ENCODE results near the gene AJM1.
"Not testable (repeated sequence)": the region's sequence is repeated elsewhere in the genome, so short reads cannot be mapped to it uniquely, and the experiment has no call there.

The AJM1 gene

DNA sequence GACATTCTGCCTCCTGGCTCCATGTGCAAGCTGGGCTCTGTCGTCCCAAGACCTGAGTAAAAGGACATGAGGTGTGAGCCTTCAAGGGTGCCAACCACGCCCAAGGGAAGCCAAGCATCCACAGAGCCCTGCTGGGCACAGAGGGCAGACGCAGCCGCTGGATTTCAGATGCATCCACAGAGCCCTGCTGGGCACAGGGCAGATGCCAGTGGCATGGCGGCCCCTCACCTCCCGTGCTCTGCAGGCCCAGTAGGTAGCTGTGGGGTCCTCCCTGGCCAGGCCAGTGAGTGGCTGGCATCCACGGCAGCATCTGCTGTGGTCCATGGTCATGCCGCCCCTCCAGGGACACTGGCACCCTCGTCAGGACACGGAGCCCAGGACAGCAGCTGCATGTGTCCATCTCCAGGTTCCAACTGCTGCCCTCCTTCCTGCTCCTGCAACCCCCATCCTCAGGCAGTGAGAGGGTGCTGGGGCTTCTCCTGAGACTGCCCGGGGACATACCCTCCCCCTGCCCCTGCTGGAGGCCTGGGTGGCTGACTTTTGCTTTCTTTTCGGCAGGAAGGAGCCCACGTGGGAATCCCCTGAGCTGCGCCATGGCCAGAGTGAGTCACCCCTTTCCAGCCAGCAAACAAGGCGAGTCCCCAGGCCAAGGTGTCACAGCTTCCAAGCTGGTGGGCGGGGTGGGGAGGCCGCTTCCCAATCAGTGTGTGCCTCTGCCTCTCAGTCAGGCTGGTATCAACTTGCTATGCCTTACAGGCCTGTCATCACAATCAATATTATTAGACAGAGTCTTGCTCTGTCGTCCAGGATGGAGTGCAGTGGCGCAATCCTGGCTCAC is 40.0 kb downstream of the AJM1 start:
- DNase-seq: peak; percentile 39 to 89

DNA sequence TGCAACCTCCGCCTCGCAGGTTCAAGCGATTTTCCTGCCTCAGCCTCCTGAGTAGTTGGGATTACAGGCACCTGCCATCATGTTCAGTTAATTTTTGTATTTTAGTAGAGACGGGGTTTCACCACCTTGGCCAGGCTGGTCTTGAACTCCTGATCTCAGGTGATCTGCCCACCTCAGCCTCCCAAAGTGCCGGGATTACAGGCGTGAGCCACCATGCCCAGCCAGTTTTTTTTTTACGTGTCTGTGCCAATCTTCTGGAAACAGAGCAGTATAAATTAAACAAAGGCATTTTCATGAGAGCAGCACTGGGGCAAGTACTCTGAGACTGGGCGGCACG is 40.6 kb downstream of the AJM1 start:
- not testable (repeated sequence) for DNase-seq

DNA sequence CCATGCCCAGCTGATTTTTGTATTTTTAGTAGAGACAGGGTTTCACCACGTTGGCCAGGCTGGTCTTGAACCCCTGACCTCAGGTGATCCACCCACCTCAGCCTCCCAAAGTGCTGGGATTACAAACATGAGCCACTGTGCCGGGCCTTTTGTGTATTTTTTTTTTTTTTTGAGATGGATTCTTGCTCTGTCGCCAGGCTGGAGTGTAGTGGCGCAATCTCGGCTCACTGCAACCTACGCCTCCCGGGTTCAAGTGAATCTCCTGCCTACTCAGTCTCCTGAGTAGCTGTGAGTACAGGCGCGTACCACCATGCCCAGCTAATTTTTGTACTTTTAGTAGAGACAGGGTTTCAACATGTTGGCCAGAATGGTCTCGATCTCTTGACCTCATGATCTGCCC is 41.4 kb downstream of the AJM1 start:
- DNase-seq: not testable (repeated sequence)

DNA sequence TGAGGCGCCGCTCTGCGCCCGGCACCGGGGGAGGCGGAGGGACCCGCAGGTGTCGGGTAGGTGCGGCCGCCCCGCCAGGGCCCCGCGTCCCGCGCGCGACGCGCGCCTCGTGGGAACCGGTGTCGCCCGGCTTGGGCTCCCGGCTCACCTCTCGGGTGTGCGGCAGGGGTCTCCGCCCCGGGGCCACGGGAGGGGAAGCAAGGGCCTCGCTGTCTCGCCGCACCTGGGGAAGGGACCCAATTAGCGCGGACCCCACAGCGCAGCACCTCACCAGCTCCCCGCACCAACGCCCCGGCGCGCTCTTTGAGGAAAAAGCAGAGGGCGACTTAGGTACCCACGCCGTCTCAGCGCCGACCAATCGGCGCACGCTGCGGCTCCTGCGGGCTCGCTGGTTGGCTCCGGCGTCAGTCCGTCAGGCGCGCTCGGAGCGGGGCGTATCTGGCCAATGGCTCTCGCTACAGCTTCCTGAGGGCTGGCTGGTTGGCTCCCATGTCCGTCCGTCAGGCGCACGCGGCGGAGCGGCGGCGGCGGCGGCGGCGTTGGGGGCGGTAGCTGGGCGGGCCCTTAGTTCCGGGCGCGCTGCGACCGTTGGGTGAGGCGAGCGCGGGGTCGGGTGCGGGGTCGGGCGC is 43.8 kb downstream of the AJM1 start, which contains the start of gene TRAF2:
Gene TRAF2 (plus strand): TSS at position 567 of the 629 bp plus-strand sequence. CDS start 12,225 bp downstream, outside the sequence.
- DNase-seq: peak; percentile 91 to 94

DNA sequence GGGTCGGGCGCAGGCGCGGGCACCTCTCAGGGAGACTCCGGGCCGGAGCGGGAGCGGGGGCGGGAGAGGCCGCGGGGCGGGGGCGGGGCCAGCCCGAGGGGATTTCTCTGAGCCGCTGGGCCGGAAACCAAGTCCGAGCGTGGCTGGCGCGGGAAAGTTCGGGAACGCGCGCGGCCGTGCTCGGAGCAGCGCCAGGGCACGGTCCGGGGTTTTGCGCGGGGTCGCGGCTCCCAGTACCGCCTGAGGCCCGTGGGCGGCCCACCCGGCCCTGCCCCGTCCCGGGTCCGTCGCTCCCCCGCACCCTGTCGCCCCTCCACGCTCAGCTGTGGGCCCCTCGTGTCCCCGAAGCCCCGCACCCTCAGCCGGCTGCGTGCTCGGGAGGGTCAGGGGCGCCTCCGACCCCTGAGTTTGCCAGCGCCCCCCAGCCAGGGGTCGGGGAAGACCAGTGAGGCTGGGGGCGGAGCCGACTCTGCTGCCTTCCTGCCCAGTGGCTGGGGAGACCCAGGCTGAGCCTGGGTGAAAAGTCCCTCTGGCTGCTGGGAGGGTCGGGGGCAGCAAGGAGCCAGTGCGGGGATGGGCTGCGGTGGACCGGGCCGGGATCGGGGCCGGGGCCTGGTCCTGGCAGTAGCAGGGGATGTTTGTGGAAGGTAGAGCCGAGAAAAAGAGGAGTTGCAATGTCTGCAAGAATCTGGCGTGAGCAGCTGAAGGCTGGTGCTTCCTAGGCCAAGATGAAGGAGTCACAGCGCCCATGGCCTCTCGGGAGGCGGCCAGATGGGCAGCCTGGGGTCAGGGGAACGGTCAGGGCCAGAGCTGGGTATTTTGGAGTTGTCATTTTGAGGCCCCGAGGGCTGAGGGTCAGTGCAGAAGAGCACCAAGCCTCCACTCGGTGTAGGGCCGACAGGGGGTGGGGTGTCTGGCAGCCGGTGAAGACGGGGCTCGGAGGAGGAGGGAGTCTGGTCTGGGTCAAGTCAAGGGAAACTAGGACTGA is 44.6 kb downstream of the AJM1 start:
- peak in 1 of 2 donors; percentile 94 for DNase-seq

DNA sequence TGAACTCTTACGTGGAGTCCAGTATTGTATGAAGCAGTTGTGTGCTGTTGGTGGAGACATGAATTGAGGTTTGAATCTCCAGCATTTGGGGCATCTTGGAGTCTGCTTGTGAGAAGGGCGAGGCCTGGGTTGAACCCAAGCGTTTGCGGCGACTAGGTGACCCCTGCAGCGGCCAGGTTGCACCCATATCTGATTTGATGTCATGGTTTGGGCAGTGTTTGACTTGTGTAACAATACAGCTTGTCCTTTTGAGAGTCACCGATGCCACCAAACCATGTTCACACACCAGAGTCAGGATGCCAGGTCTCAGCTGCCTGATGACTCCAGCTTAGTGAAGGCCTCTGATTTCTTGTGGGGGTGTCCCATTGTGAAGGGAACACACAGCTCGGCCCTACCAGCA is 46.2 kb downstream of the AJM1 start:
- DNase-seq: no peak

DNA sequence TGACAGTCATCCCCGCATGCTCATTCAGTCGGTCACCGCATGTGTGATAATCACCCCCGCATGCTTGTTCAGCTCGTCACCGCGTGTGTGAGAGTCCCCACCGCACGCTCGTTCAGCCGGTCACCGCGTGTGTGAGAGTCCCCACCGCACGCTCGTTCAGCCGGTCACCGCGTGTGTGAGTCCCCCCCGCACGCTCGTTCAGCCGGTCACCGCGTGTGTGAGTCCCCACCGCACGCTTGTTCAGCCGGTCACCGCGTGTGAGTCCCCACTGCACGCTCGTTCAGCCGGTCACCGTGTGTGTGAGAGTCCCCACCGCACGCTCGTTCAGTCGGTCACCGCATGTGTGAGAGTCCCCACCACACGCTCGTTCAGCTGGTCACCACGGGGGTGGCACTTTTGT is 47.6 kb downstream of the AJM1 start:
- DNase-seq: no peak

DNA sequence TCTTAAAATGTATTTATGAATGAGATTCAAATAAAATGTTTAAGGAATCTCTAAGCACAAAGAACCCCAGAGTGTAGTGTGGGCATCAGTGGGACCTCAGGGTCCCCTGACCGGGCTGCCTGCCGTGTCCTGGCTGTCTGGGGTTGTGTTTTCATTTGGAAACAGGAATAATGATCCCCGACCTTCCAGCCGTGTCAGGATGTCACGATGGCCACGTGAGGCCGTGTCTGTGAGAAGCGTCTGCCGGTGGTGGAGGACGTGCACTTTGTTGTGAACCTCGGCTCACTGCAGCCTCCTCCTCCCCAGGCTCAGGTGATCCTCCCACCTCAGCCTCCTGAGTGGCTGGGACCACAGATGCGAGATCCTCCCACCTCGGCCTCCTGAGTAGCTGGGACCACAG is 48.4 kb downstream of the AJM1 start:
- DNase-seq: no peak
